A549 treated with CpdA at 1 μM for 4 hours (cell line): Measurements from ENCODE around the gene CHMP3. TPM values are rescaled to one million over a fixed set of nuclear protein-coding genes. Genes with fewer than 3 reads are reported as not detected.

Experiments used
- total RNA-seq: library from RNA; stranded (reverse); fragments of 200-300 nt; extraction: Qiagen RNA extraction; gene quantifications from 5 replicates; pipeline ENCODE4 v1.2.3, GENCODE V29; 2022; ENCODE audit warnings: low read depth

Gene CHMP3
- 120 to 133 TPM (median 129 TPM) in 5 replicates for total RNA-seq

GRCh38 chr2:86562922-86563649 lies at the start of gene CHMP3:
Gene CHMP3 (minus strand): TSS chr2:86563443. CDS start chr2:86563348, 95 bp downstream.

Other genes with a start within 250 kb of the CHMP3 start
- 0.43 to 1.3 TPM (median 0.59 TPM) in 5 replicates for gene REEP1, start 225.8 kb downstream of the CHMP3 start, total RNA-seq
- gene KDM3A, start 122.1 kb downstream of the CHMP3 start, total RNA-seq: 24.1 to 39.9 TPM (median 31.4 TPM) in 5 replicates
- 30.9 to 40.0 TPM (median 37.8 TPM) in 5 replicates for gene RNF103, start 60.4 kb upstream of the CHMP3 start, total RNA-seq
- 21.7 to 25.8 TPM (median 23.3 TPM) in 5 replicates for gene RMND5A, start 156.8 kb upstream of the CHMP3 start, total RNA-seq
- gene CD8A, start 227.5 kb upstream of the CHMP3 start, total RNA-seq: 0.20 to 0.39 TPM (median 0.25 TPM) in 5 replicates